ENCODE results near the gene RPS6KA4.

The RPS6KA4 gene

GRCh38 chr11:64369440-64370421 is 10.8 kb downstream of the RPS6KA4 start:
- no peak for DNase-seq

- no peak for DNase-seq
Measured at GRCh38 chr11:64371201-64371600, 12.2 kb downstream of the RPS6KA4 start.

- DNase-seq, result no peak
Measured at GRCh38 chr11:64372021-64372420, 13.1 kb downstream of the RPS6KA4 start.

- peak; percentile 97 for DNase-seq
Measured at GRCh38 chr11:64372802-64373597, 14.0 kb downstream of the RPS6KA4 start.

- no peak for DNase-seq
Measured at GRCh38 chr11:64373598-64373974, 14.6 kb downstream of the RPS6KA4 start.

- no peak for DNase-seq
Measured at GRCh38 chr11:64376071-64376470, 17.1 kb downstream of the RPS6KA4 start.

GRCh38 chr11:64378335-64378880 is 19.4 kb downstream of the RPS6KA4 start:
- no peak for DNase-seq

GRCh38 chr11:64379160-64379559 is 20.2 kb downstream of the RPS6KA4 start:
- no peak for DNase-seq

GRCh38 chr11:64379817-64380709 is 21.1 kb downstream of the RPS6KA4 start:
- no peak for DNase-seq

GRCh38 chr11:64381350-64381749 is 22.4 kb downstream of the RPS6KA4 start:
- DNase-seq, result no peak

GRCh38 chr11:64382047-64382446 is 23.1 kb downstream of the RPS6KA4 start:
- no peak for DNase-seq

GRCh38 chr11:64382586-64382985 is 23.6 kb downstream of the RPS6KA4 start:
- DNase-seq, result no peak

GRCh38 chr11:64383580-64383979 is 24.6 kb downstream of the RPS6KA4 start:
- no peak for DNase-seq

- DNase-seq, result no peak
Measured at GRCh38 chr11:64384028-64384737, 25.2 kb downstream of the RPS6KA4 start.

- DNase-seq, result no peak
Measured at GRCh38 chr11:64384981-64385944, 26.3 kb downstream of the RPS6KA4 start.

GRCh38 chr11:64385945-64386704 is 27.2 kb downstream of the RPS6KA4 start:
- no peak for DNase-seq

- no peak for DNase-seq
Measured at GRCh38 chr11:64387916-64388315, 29.0 kb downstream of the RPS6KA4 start.

GRCh38 chr11:64388894-64389293 is 29.9 kb downstream of the RPS6KA4 start:
- DNase-seq, result no peak

- no peak for DNase-seq
Measured at GRCh38 chr11:64389851-64390250, 30.9 kb downstream of the RPS6KA4 start.

- no peak for DNase-seq
Measured at GRCh38 chr11:64390558-64390957, 31.6 kb downstream of the RPS6KA4 start.

Measured in NCI-H2029 treated with DMSO at 0.1 percent for 48 hours (cell line).